ENCODE results near the gene TMA7B. TPM values are rescaled to one million over a fixed set of nuclear protein-coding genes. Genes with fewer than 3 reads are reported as not detected.

TMA7B gene
- total RNA-seq, 2 donors from 2014 or later, result 4.6 TPM; not detected in 1

- H3K36me3 ChIP-seq, result no peaks in the 10 kb centered on the region
- no peak for DNase-seq (ENCODE audit: low spot score)
- H3K9me3 ChIP-seq, result no peaks in the 10 kb centered on the region
- no peak overlapping the region for H3K4me3 ChIP-seq
- H3K4me1 ChIP-seq (ENCODE audit: control insufficient read depth in 1 of 2, low read depth in 2 of 2), result no peaks in the 10 kb centered on the region
- no peak for TF ChIP-seq CTCF (IDR thresholded peaks at IDR 0.05)
- H3K27ac ChIP-seq, result no peak overlapping the region
- H3K27me3 ChIP-seq (replicated peaks; ENCODE audit: insufficient read depth), result no peaks in the 10 kb centered on the region
- ATAC-seq (ENCODE audit: insufficient number of reproducible peaks, low FRiP score, low read depth), result no peak
These were observed 872 bp downstream of the TMA7B start for GRCh38 chr22:39960791-39961746.

GRCh38 chr22:39962071-39962470, 1.9 kb downstream of the TMA7B start:
- no peak for DNase-seq (ENCODE audit: low spot score)
- H3K36me3 ChIP-seq, result no peaks in the 10 kb centered on the region

GRCh38 chr22:39965748-39966147, 5.6 kb downstream of the TMA7B start:
- Histone ChIP-seq H3K4me3 (no peak overlapping the region), H3K4me1 (ENCODE audit: control insufficient read depth in 1 of 2, low read depth in 2 of 2) (no peaks in the 10 kb centered on the region), H3K27me3 (replicated peaks; ENCODE audit: insufficient read depth) (no peaks in the 10 kb centered on the region), H3K27ac (no peak overlapping the region), H3K36me3 (no peaks in the 10 kb centered on the region), H3K9me3 (no peaks in the 10 kb centered on the region)
- no peak for TF ChIP-seq CTCF (IDR thresholded peaks at IDR 0.05)
- ATAC-seq (ENCODE audit: insufficient number of reproducible peaks, low FRiP score, low read depth), result no peak
- no peak for DNase-seq (ENCODE audit: low spot score)

More at GRCh38 chr22:39962071-39962470, 1.9 kb downstream of the TMA7B start:
- H3K4me3 ChIP-seq, result no peak overlapping the region
- no peak for TF ChIP-seq CTCF (IDR thresholded peaks at IDR 0.05)
- no peaks in the 10 kb centered on the region for H3K9me3 ChIP-seq
- H3K27ac ChIP-seq, result no peak overlapping the region
- no peak for ATAC-seq (ENCODE audit: insufficient number of reproducible peaks, low FRiP score, low read depth)
- H3K4me1 ChIP-seq (ENCODE audit: control insufficient read depth in 1 of 2, low read depth in 2 of 2), result no peaks in the 10 kb centered on the region
- H3K27me3 ChIP-seq (replicated peaks; ENCODE audit: insufficient read depth), result no peaks in the 10 kb centered on the region

GRCh38 chr22:39966470-39966869, 6.3 kb downstream of the TMA7B start:
- ATAC-seq (ENCODE audit: insufficient number of reproducible peaks, low FRiP score, low read depth), result no peak
- no peaks in the 10 kb centered on the region for H3K4me1 ChIP-seq (ENCODE audit: control insufficient read depth in 1 of 2, low read depth in 2 of 2)
- H3K27ac ChIP-seq, result no peak overlapping the region
- no peaks in the 10 kb centered on the region for H3K9me3 ChIP-seq
- no peak overlapping the region for H3K4me3 ChIP-seq
- TF ChIP-seq CTCF (IDR thresholded peaks at IDR 0.05), result no peak
- no peak for DNase-seq (ENCODE audit: low spot score)
- H3K27me3 ChIP-seq (replicated peaks; ENCODE audit: insufficient read depth), result no peaks in the 10 kb centered on the region
- H3K36me3 ChIP-seq, result no peaks in the 10 kb centered on the region

GRCh38 chr22:39967103-39967829, 7.1 kb downstream of the TMA7B start:
- Histone ChIP-seq H3K27me3 (replicated peaks; ENCODE audit: insufficient read depth) (no peaks in the 10 kb centered on the region), H3K4me3 (no peak overlapping the region), H3K9me3 (no peaks in the 10 kb centered on the region), H3K27ac (no peak overlapping the region), H3K4me1 (ENCODE audit: control insufficient read depth in 1 of 2, low read depth in 2 of 2) (no peaks in the 10 kb centered on the region), H3K36me3 (no peaks in the 10 kb centered on the region)
- no peak for TF ChIP-seq CTCF (IDR thresholded peaks at IDR 0.05)
- ATAC-seq (ENCODE audit: insufficient number of reproducible peaks, low FRiP score, low read depth), result no peak
- no peak for DNase-seq (ENCODE audit: low spot score)
